ENCODE measurements around the gene LAMA1.

Gene LAMA1

DNA sequence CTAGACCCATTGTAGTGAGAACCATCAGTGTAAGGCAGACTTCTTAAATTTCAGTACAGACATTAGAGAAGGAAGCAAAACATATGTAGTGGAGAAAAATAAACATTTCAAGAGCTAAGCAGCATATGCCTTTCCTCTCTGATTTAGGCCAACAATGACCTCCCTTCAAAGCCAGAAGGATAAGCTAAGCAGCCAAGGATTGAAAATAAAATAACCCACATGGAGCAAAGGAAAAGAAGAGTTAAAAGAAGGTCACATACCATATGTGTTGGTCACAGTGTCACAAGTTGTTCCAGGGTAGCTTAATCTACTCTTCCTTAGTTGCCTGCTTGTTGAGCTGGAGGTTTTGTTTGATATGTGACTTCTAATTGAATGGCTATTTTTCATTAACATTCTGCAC, 15.6 kb upstream of the LAMA1 start:
- Histone ChIP-seq H2AFZ (ENCODE audit: low read depth, low read length) (no peak overlapping the region), H3K36me3 (ENCODE audit: insufficient read depth, low read length) (no peaks in the 10 kb centered on the region), H3K27me3 (ENCODE audit: insufficient read depth, low read length) (no peaks in the 10 kb centered on the region), H3K4me1 (ENCODE audit: insufficient read depth, low read length) (no peaks in the 10 kb centered on the region), H3K4me3 (ENCODE audit: low read length) (no peak overlapping the region), H3K9me3 (ENCODE audit: low read length) (no peaks in the 10 kb centered on the region)

DNA sequence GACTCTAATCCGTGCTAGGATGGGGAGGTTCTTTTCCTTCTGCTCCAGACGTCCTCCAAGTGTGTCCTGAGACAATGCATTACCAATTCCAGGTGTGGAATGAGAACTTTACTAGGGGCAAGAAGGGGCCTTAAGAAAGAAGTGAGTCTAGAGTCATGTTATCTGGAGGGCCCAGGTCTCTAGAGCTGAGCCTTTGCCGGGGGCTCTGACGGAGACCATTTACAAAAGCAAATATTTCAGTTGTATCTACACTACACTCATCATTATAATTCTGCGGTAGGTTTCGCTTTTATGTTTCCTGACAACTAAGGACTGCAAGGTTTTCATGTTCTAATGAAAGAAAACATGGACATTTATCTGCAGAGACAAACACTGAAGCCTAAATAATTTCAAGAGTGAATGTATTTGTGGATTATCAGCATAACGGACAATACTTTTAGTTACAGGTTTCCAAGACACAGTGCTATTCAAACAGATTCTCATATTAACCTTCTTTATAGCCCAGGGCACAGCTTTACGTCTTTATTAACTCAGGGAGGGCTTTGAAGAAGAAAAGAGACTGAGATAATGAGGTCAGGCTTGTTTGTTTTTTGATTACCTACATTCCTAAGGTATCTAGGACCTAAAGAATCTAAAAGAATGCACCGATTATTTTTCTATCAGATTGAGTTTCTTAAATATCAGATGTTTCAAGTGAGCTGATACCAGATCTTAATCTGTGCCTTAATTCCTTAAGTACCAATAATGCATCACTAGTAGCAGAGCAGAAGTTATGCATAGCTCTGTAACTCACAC, 15.0 kb upstream of the LAMA1 start:
- no peaks in the 10 kb centered on the region for H3K27me3 ChIP-seq (ENCODE audit: insufficient read depth, low read length)
- no peaks in the 10 kb centered on the region for H3K4me1 ChIP-seq (ENCODE audit: insufficient read depth, low read length)
- H3K4me3 ChIP-seq (ENCODE audit: low read length), result no peak overlapping the region
- no peak overlapping the region for H2AFZ ChIP-seq (ENCODE audit: low read depth, low read length)
- H3K36me3 ChIP-seq (ENCODE audit: insufficient read depth, low read length), result no peaks in the 10 kb centered on the region
- no peaks in the 10 kb centered on the region for H3K9me3 ChIP-seq (ENCODE audit: low read length)

DNA sequence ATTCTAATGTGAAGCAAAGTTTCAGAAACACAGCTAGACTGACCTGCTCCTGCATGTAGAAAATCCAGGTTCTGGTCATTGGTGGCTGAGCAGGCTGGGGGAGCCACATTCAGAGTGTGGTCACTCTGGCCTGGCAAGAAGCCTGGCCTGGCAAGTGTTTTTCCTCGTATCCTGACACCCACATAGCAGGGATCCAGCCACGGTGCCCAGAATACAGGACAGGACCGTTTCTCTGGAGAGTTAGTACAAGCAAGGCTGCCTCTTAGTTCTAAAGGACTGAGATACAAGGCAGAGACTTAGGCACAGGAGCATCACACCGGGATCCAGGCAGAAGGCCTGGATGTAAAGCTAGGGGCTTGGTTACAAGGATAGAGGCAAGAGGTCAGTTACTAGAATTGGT, 4.8 kb upstream of the LAMA1 start:
- no peaks in the 10 kb centered on the region for H3K36me3 ChIP-seq (ENCODE audit: insufficient read depth, low read length)
- H3K4me3 ChIP-seq (ENCODE audit: low read length), result no peak overlapping the region
- H3K27me3 ChIP-seq (ENCODE audit: insufficient read depth, low read length), result no peaks in the 10 kb centered on the region
- no peaks in the 10 kb centered on the region for H3K4me1 ChIP-seq (ENCODE audit: insufficient read depth, low read length)
- no peaks in the 10 kb centered on the region for H3K9me3 ChIP-seq (ENCODE audit: low read length)
- no peak overlapping the region for H2AFZ ChIP-seq (ENCODE audit: low read depth, low read length)

DNA sequence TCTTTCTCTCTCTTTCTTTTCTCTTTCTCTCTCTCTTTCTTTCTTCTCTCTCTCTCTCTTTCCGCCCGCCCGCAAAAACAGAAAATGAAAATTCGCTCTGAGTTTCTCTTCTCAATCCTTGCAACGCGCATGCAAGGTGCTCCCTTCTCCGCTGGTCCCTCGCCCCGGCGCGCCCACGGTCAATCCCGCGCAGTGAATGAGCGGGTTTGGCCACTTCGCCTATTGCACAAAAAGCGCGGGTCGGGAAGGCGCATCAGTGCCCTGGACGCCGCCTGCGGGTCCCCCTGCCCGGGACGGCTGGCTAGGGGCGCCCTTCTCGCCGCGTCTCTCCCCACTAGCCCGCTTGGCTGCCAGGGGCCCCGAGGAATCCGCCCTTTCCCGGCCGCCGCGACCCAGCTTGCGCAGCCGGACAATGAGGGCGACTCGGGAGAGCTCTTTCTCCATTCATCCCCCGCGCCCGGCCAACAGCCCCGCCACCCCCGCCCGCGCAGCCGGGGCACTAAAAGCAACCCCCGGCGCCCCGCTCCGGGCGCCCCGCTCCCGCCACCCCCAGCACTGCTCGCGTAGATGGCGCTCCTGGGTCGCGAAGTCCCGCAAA, 706 bp downstream of the LAMA1 start:
- Histone ChIP-seq H2AFZ (ENCODE audit: low read depth, low read length) (peak overlapping the region; percentile 90), H3K9me3 (ENCODE audit: low read length) (peaks cover 5% of the 10 kb centered on the region), H3K4me1 (ENCODE audit: insufficient read depth, low read length) (peaks cover 4% of the 10 kb centered on the region), H3K4me3 (ENCODE audit: low read length) (peak overlapping the region; percentile 88), H3K36me3 (ENCODE audit: insufficient read depth, low read length) (no peaks in the 10 kb centered on the region), H3K27me3 (ENCODE audit: insufficient read depth, low read length) (no peaks in the 10 kb centered on the region)

DNA sequence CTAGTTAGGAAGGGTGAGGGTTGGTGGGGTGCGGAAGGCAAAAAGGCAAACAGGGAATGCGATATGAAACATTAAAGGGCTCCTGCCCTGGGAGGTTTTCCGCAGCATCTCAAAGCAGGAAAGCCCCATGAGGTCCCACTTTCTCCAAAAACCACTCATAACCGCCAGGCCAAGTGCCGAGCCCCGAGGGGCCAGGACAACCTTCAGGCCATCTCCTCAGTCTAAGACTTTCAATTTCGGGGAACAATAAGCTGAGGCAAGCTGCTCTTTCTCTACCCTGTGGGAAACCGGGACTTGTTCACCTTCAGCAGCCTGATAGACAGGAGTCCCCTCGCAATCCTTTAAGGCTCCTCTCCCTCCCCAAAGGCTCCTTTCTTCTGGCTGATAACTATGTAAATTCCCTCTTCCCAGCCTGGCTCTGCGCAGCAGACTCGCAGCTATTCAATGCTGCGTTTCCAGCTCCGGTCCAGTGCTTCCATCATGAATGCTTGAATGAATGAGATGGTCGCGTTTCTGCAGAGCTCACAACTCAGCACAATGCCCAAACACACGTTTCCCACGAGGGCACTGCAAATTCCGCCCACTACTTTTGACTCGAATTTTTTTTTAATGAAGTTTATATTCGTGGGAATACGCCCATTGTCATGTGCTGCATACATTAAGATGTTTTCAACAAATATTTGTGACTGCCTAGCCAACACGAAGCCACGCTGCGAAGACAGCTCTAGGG, 1.4 kb downstream of the LAMA1 start:
- H3K4me3 ChIP-seq (ENCODE audit: low read length), result peak overlapping the region; percentile 88

DNA sequence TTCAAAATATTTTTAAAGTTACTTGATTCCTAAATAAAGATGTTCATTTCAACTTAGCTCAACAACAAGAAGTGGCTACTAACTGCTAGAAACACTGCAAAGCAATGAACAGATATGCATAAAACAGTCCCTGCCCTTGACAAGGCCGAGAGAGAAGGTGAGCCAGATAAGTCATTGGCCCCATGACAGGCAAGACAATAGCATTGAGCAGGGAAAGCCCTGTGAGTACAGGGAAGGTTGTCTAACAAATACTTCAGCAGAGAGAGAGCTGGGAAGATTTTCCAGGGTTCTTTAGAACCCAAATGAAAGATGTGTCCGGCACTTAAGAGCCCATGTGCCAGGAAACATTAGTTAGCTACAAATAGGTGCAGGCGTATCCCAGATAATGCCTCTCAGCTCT, 4.7 kb downstream of the LAMA1 start:
- Histone ChIP-seq H2AFZ (ENCODE audit: low read depth, low read length) (no peak overlapping the region), H3K4me1 (ENCODE audit: insufficient read depth, low read length) (peaks cover 13% of the 10 kb centered on the region), H3K9me3 (ENCODE audit: low read length) (peaks cover 5% of the 10 kb centered on the region), H3K4me3 (ENCODE audit: low read length) (no peak overlapping the region), H3K36me3 (ENCODE audit: insufficient read depth, low read length) (no peaks in the 10 kb centered on the region), H3K27me3 (ENCODE audit: insufficient read depth, low read length) (no peaks in the 10 kb centered on the region)

More for the DNA sequence above, 1.4 kb downstream of the LAMA1 start:
- peaks cover 5% of the 10 kb centered on the region for H3K9me3 ChIP-seq (ENCODE audit: low read length)
- no peaks in the 10 kb centered on the region for H3K36me3 ChIP-seq (ENCODE audit: insufficient read depth, low read length)
- H3K27me3 ChIP-seq (ENCODE audit: insufficient read depth, low read length), result no peaks in the 10 kb centered on the region
- peaks cover 9% of the 10 kb centered on the region for H3K4me1 ChIP-seq (ENCODE audit: insufficient read depth, low read length)
- H2AFZ ChIP-seq (ENCODE audit: low read depth, low read length), result peak overlapping the region; percentile 90

DNA sequence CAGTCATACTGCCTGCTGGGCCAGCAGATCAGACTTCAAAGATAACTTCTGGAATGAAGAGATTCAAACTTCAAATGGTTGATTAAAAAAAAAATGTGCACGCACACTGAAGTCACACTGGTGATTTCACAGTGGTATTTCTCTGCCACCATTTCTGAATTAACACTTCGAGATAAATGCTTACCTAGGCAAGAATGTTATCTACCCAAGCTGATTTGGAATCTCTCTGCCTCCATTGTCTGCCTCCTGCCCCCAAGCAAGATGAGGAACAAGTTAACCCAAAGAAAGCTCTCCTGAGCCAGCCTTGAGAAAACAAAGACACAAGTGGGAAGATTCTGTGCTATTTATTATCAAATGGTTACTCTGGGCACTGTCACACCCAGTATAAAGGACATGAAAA, 6.5 kb downstream of the LAMA1 start:
- H3K4me3 ChIP-seq (ENCODE audit: low read length), result no peak overlapping the region
- H2AFZ ChIP-seq (ENCODE audit: low read depth, low read length), result no peak overlapping the region
- H3K9me3 ChIP-seq (ENCODE audit: low read length), result peaks cover 7% of the 10 kb centered on the region
- H3K27me3 ChIP-seq (ENCODE audit: insufficient read depth, low read length), result no peaks in the 10 kb centered on the region
- no peaks in the 10 kb centered on the region for H3K36me3 ChIP-seq (ENCODE audit: insufficient read depth, low read length)
- peaks cover 13% of the 10 kb centered on the region for H3K4me1 ChIP-seq (ENCODE audit: insufficient read depth, low read length)

DNA sequence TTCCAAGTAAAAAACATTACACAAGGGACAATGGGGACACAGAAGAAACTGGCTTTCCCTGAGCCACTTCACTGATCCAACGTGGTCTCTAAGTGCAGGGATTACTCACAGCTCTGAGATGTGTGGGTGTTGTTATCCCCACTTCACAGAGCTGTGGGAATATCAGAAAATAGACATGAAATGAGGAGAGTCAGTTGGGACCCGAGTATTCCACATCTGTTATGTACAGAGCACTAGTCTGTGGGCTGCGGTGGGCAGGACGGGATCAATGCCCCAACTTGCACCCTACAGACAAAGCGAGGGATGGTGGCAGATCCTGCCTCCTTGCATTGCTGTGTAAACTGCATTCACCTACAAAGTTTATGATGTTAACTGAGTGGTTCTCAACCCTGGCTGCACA, 11.7 kb downstream of the LAMA1 start:
- no peaks in the 10 kb centered on the region for H3K27me3 ChIP-seq (ENCODE audit: insufficient read depth, low read length)
- H3K9me3 ChIP-seq (ENCODE audit: low read length), result peaks cover 9% of the 10 kb centered on the region
- H3K36me3 ChIP-seq (ENCODE audit: insufficient read depth, low read length), result peaks cover 2% of the 10 kb centered on the region
- no peak overlapping the region for H3K4me3 ChIP-seq (ENCODE audit: low read length)
- H3K4me1 ChIP-seq (ENCODE audit: insufficient read depth, low read length), result peaks cover 2% of the 10 kb centered on the region
- no peak overlapping the region for H2AFZ ChIP-seq (ENCODE audit: low read depth, low read length)

DNA sequence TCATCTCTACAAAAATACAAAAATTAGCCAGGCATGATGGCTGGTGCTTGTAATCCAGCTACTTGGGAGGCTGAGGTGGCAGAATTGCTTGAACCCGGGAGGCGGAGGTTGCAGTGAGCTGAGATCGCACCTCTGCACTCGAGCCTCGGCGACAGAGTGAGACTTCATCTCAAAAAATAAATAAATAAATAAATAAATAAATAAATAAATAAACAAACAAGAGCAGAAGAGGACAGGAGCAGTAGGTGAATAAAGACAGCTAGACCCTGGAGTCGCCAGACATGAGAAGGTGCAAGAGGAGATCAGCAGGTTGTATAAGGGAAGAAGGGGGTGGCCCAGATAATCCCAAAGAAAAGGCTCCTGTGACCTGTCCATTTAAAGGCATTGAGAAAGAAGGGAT, 12.3 kb downstream of the LAMA1 start:
- Histone ChIP-seq H3K4me3 (ENCODE audit: low read length) (no peak overlapping the region), H2AFZ (ENCODE audit: low read depth, low read length) (no peak overlapping the region), H3K27me3 (ENCODE audit: insufficient read depth, low read length) (no peaks in the 10 kb centered on the region), H3K4me1 (ENCODE audit: insufficient read depth, low read length) (no peaks in the 10 kb centered on the region), H3K36me3 (ENCODE audit: insufficient read depth, low read length) (peaks cover 4% of the 10 kb centered on the region), H3K9me3 (ENCODE audit: low read length) (peaks cover 11% of the 10 kb centered on the region)

DNA sequence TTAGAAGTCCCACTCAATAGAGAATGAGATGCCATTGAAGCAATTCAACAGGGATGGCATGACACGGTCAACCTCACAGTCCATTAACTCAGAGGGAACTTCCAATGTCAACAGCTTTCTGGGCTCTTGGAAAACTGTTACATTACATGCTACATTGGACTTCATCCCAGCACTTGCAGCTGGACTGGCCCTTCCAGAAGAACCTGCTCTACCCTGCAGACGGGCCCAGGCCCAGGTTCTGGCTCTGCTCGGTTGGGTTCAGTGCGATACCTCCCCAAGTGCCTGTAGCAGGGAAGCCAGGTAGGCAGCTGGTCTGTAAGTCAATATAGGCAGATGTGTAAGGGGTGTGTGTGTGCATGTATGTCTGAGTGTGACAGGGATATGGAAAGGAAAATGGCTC, 12.9 kb downstream of the LAMA1 start:
- Histone ChIP-seq H3K9me3 (ENCODE audit: low read length) (peaks cover 13% of the 10 kb centered on the region), H3K36me3 (ENCODE audit: insufficient read depth, low read length) (peaks cover 4% of the 10 kb centered on the region), H3K27me3 (ENCODE audit: insufficient read depth, low read length) (no peaks in the 10 kb centered on the region), H2AFZ (ENCODE audit: low read depth, low read length) (no peak overlapping the region), H3K4me1 (ENCODE audit: insufficient read depth, low read length) (no peaks in the 10 kb centered on the region), H3K4me3 (ENCODE audit: low read length) (no peak overlapping the region)

DNA sequence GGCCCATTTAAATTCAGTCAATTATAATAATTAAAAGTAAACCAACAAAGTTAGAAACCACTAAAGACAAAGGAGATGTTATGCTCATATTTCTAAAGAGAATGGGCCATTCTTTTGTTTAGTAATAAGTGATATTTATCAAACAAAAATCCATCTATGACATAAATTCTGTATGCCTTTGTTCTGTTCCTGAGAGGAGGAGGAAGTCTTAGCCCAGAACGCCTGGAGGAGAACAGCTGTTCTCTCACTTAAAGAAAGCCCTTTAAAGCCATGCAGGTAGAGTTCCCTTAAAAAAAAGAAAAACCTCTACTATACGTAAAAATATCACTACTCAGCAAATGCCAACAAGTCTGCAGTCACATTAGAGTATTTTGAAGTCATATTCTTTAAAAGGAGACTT, 15.5 kb downstream of the LAMA1 start:
- no peak overlapping the region for H3K4me3 ChIP-seq (ENCODE audit: low read length)
- H3K4me1 ChIP-seq (ENCODE audit: insufficient read depth, low read length), result no peaks in the 10 kb centered on the region
- peaks cover 4% of the 10 kb centered on the region for H3K36me3 ChIP-seq (ENCODE audit: insufficient read depth, low read length)
- H3K9me3 ChIP-seq (ENCODE audit: low read length), result peaks cover 13% of the 10 kb centered on the region
- no peak overlapping the region for H2AFZ ChIP-seq (ENCODE audit: low read depth, low read length)
- H3K27me3 ChIP-seq (ENCODE audit: insufficient read depth, low read length), result no peaks in the 10 kb centered on the region

DNA sequence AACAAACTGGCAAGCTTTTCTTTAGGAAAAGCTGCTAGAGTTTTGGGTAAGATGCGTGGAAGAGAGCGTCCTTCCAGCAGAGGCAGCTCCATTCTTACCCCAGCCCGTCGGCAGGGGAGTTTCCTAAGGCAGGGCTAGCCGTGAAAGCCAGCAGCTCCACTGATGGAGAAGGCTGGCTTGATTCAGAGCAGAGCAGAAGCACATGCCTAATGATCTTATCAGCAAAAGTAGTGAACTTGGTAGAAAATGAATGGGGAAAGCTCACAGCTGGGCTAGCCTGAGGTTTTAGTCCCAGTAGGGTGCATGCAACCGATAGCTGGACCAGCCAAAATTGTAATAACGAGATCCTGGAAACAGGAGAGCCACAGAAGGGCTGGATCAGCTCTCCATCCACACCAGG, 20.8 kb downstream of the LAMA1 start:
- no peak overlapping the region for H3K4me3 ChIP-seq (ENCODE audit: low read length)
- H3K4me1 ChIP-seq (ENCODE audit: insufficient read depth, low read length), result no peaks in the 10 kb centered on the region
- peaks cover 4% of the 10 kb centered on the region for H3K36me3 ChIP-seq (ENCODE audit: insufficient read depth, low read length)
- peaks cover 12% of the 10 kb centered on the region for H3K9me3 ChIP-seq (ENCODE audit: low read length)
- H3K27me3 ChIP-seq (ENCODE audit: insufficient read depth, low read length), result no peaks in the 10 kb centered on the region
- H2AFZ ChIP-seq (ENCODE audit: low read depth, low read length), result no peak overlapping the region

DNA sequence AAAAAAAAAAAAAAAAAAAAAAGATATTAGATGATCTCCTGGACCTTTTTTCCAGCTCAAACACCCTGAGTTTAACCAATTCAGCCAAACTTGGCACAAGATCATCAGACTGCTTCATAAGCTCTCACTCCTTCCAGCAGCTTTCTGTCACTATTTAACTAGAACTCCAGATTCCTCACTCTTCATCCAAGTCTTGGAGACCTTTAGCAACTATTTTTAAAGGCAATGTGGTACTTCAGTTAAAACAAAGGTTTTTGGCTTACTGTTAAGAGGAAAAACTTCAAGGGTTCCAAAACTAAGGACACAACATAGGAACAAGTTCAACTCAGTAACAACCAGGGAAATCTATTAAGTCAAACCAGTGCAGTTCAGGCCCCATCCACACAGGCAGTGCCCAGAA, 23.2 kb downstream of the LAMA1 start:
- no peak overlapping the region for H2AFZ ChIP-seq (ENCODE audit: low read depth, low read length)
- no peaks in the 10 kb centered on the region for H3K36me3 ChIP-seq (ENCODE audit: insufficient read depth, low read length)
- H3K27me3 ChIP-seq (ENCODE audit: insufficient read depth, low read length), result no peaks in the 10 kb centered on the region
- peaks cover 13% of the 10 kb centered on the region for H3K4me1 ChIP-seq (ENCODE audit: insufficient read depth, low read length)
- H3K9me3 ChIP-seq (ENCODE audit: low read length), result peaks cover 5% of the 10 kb centered on the region
- H3K4me3 ChIP-seq (ENCODE audit: low read length), result no peak overlapping the region

All from neuron (in vitro differentiated cells).